GM21723 (cell line): Measurements from ENCODE around the gene TSPAN15.

Experiments
- ATAC-seq: cut with Tn5 transposase; IDR thresholded peaks from one replicate; pipeline ENCODE4 v1.9.1; 2021; ENCODE audit warnings: mild to moderate bottlenecking, moderate library complexity; ENCODE audit not compliant: unreplicated experiment

Gene TSPAN15

DNA sequence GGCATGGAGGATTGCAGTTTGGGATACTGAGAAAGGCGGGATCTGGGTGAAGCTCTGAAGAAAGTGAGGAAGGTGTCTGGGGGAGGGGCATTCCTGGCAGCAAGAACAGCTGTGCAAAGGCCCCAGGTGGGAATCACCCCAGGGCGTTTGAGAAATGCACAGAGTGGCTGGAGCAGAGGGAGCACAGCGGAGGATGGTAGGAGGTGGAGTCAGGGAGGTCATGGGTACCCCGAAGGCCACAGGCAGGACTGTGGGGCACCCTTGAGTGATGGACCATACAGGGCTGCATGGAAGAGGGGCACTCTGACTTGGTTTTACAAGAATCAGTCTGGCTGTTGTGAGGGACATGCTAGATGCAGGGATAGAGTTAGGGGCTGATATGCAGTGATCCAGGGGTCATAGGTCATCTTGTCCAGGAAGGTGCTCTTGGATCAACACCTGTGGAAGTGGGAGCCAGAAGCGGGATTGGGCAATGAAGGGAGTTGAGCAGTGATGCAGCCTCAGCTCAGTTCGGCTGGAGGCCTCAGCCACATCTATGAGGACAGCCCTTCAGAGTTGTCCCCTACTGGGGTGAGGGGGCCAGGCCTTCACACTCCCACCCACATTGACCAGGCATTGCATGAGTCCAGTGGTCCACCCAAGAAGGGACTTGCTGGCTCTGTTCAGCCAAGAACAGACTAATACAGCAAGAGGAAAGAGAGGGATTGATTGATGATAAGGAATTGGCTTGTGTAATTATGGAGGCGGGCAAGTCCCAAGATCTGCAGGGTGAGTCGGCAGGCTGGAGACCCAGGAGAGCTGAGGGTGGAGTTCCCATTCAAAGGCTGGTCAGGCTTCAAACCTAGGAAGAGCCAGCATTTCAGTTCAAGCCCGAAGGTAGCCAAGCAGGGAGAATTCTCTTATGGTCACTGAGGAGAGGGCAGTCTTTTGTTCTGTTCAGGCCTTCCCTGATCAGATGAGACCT, 48.7 kb downstream of the TSPAN15 start:
- ATAC-seq, result no peak

- ATAC-seq, result no peak
These were observed 49.7 kb downstream of the TSPAN15 start for GRCh38 chr10:69500864-69501468.

- ATAC-seq, result no peak
These were observed 50.4 kb downstream of the TSPAN15 start for GRCh38 chr10:69501657-69502056.

GRCh38 chr10:69502589-69502988, 51.3 kb downstream of the TSPAN15 start:
- ATAC-seq, result no peak

DNA sequence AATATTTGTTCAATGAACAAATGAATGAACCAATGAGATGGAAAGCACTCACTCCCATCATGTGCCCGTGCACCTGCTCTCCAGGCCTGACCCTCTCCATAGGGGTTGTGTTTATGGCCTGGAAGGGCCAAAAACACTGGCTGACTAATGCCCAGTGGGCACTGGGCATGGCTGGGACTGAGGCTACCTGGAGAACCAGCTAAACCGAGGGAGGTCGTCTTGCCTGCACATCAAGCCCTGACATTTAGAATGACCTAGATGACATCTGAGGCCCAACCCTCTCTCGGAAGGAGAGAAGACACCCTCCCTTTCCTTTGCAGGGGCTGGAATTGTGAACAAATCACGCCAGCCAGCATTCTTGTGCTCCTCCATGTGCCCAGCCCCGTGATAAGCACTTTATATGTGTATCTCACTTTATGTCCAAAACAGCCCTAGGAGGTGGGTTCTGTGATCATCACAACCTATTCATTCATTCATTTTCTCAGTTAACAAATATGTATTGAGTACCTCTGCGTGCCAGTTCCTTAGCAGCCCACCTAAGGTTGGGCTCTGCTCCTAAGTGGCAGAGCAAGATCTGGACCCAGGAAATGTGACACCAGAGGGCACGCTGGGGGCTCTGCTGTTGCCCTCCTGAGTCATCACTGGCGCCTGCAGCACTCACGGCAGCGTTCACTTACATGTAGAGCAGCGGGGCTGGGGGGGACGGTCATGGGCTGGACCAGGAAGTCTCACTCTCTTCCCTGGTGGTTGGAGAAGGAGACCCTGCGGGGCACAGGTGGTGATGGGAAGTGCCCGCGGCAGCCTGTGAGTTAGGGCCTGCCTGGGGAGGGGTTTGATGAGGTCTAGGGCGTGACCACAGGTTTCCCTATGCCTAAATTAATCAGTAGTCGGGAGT, 52.0 kb downstream of the TSPAN15 start:
- ATAC-seq, result no peak

DNA sequence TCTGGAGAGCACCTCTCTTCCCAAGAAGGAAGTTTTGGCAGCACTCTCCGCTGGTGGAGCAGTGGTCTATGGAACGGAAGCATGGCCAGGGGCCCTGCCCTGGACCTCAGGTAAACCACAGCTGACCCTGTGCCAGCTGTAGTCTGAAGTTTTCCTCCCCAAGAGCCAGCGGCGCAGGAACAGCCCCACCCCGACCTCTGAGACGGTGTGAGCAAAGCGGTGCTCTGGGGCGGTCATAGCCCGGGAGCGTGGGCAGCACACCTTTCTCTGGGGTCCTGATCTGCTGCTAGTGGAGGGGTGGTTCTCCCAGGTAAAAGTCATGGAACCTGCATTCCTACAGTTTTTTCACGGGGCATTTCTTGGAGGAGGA, 52.6 kb downstream of the TSPAN15 start:
- no peak for ATAC-seq

- no peak for ATAC-seq
These were observed 53.4 kb downstream of the TSPAN15 start for GRCh38 chr10:69504576-69505250.

DNA sequence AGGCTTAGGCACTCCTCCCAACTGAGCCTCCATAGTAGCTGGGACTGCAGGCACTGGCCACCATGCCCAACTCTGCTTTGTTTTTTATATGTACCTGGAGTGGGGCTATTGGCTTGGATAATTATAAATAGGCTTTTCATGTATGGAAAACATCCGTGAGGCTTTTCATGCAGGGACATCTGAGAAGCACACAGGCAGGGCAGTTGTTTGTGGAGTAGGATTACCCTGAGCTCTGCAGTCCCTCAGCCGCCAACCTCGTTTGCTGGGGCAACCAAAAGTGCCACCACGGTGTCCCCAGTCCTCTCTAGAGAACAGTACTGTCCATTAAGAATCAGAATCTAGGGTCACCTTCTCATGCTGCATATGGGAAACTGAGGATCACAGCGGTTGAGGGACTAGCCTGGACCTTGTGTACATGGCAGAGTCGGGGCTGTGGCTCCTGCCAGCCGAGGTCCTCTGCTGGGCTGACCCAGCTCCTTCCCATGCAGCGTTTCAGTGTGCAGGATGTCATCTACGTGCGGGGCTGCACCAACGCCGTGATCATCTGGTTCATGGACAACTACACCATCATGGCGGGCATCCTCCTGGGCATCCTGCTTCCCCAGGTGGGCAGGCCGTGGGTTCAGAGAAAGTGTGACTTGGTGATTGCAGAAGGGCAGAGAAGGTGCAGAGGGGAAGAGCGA, 54.5 kb downstream of the TSPAN15 start:
- ATAC-seq, result no peak

DNA sequence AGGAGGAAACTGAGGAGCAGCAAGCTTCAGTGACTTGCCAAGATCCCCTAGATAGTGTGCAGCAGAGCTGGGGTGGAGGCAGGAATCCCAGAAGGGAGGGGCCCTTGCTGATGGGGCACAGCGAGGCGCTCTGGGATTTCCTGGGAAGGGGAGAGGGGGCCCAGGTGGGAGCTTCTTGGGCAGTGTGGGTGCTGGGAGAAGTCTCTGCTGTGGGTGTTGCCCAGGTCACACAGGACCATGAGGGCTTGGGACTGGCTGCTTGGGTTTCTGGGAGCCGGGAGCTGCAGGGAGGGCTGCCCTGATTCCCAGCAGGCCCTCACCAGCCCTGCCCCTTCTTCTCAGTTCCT, 55.2 kb downstream of the TSPAN15 start:
- ATAC-seq, result no peak

GRCh38 chr10:69506834-69507713, 55.8 kb downstream of the TSPAN15 start:
- ATAC-seq, result no peak

DNA sequence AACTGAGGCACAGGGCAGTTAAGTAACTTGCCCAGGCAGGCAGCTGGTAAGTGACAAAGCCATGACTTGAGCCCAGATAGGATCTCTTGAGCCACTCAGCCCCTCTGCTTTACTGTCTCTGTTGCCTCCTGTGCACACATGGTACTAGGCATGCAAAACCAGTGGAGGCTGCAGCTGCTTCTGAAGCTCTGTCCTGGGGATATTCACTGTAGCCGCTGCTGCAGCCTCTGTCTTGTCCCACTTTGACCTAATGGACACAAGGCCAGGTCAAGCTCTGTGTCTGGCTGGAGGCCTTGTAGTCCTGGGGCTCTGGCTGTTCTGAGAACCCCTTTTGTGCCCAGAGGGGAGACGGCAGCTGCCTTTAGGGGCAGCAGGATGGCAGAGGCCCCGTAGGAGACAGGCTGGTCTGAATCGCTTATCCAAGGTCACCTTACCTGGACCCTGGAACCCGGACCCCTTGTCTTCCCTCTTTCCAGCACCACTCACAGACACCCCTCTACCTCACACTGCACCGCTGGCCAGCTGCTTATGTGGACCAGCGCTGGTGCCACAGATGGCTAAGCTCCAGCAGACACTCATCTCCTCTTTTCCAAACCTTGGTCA, 57.6 kb downstream of the TSPAN15 start:
- no peak for ATAC-seq

DNA sequence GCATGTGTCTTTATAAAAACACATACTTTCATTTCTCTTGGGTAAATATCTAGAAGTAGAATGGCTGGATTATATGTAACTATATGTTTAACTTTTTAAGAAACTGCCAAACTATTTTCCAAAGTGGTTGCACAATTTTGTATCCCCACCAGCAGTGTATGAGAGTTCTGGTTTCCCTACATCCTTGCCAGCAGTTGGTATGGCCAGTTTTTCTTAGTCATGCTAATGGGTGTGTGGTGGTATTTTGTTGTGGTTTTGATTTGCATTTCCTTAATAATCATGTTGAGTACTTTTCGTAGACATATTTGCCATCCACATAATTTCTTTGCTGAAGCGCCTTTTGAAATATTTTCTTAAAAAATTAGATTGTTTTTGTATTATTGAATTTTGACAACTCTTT, 61.6 kb downstream of the TSPAN15 start:
- no peak for ATAC-seq

DNA sequence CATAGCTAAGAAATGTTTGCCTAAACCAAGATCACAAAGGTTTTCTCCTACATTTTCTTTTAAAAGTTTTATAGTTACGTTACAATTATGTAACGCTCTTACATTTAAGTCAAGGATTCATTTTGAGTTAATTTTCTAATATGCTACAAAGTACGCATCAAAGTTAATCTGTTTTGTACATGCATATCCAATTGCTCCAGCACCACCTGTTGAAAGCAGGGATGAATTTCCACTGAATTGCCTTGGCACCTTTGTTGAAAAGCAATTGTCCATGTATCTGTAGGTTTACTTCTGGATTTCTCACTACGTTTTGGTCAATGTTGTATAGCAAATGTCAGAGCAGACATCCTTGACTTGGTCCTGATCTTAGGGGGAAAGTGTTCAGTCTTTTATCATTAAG, 62.4 kb downstream of the TSPAN15 start:
- ATAC-seq, result no peak

DNA sequence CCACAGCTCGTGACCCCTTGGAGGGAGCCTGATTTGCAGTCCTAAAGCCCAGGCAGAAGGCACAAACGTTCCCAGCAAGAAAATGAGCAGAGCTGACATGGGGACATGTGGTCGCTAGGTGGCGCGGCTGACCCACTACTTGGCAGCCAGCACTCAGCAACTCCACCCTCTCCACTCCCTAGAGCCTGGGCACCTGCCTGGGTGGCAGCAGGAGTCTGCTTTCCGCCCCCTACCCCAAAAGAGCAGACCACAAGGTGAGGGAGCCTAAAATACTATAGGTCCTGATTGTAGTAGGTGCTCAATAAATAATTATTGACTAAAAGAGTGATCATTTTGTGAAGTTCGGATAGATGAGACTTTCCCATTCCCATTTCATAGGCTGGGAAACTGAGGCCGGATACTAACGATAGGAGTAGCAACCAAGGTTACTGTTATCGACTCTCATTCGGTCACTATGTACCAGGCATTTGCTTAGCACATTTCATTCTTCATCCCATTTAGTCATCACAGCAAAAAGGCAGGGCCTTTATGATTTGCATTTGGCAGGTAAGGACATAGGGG, 64.5 kb downstream of the TSPAN15 start:
- peak; percentile 66 for ATAC-seq

- no peak for ATAC-seq
These were observed 65.1 kb downstream of the TSPAN15 start for GRCh38 chr10:69516316-69516715.

- ATAC-seq, result no peak
These were observed 65.5 kb downstream of the TSPAN15 start for GRCh38 chr10:69516796-69517195.

- ATAC-seq, result no peak
These were observed 66.1 kb downstream of the TSPAN15 start for GRCh38 chr10:69517271-69517848.

GRCh38 chr10:69527961-69528360, 76.7 kb downstream of the TSPAN15 start:
- no peak for ATAC-seq
